HepG2 (cell line): ENCODE data around the gene HAUS7. TPM values are rescaled to one million over a fixed set of nuclear protein-coding genes. Genes with fewer than 3 reads are reported as not detected.

Source experiments
- ATAC-seq: fragments of 200-7000 bp; cut with Tn5 transposase; 3 replicates; pipeline ENCODE4 v1.9.1; 2020; ENCODE audit warnings: mild to moderate bottlenecking, moderate library complexity
- BruUV-seq: library from RNA; stranded (reverse); fragments of 400-500 nt; replicated peaks from 2 replicates; lab custom pipeline; 2021; lab: Mats Ljungman, UMichigan
- CTCF ChIA-PET: fragments of 300-600 bp; formaldehyde crosslinking; extraction: SDS; loops from one replicate; lab custom pipeline; 2021; ENCODE audit warnings: low total read pairs, inconsistent platforms, low intra/inter-chr PET ratio; lab: Yijun Ruan, JAX
- POLR2A ChIA-PET: fragments of 350-600 bp; sonication (Branson Sonifier 250); formaldehyde crosslinking; loops from one replicate; lab custom pipeline; 2020; ENCODE audit warnings: antibody characterized with exemption, inconsistent platforms; lab: Yijun Ruan, JAX
- DNase-seq: peaks from one replicate; pipeline ENCODE4 v3.0.0-alpha.2; 2015; ENCODE audit warnings: low spot score
- FAIRE-seq: peaks from 3 replicates; lab custom pipeline; 2011; peaks lifted over from hg19 to GRCh38; lab: Jason Lieb, UNC
- H2AFZ ChIP-seq: one replicate; pipeline ENCODE4 v1.6.1; 2011; ENCODE audit warnings: low read length, inconsistent platforms
- H3K27ac ChIP-seq: fragments of 300-600 bp; 3 replicates; pipeline ENCODE4 v1.8.0; 2011; ENCODE audit warnings: mixed run types, mild to moderate bottlenecking, mixed read lengths, low read length, inconsistent platforms; ENCODE audit not compliant: insufficient read depth; ENCODE audit errors: extremely low read length
- H3K27me3 ChIP-seq, 2 experiments: fragments of 200-600 bp in 1 of 2; 2 replicates in 1 of 2; 3 replicates in 1 of 2; pipeline versions ENCODE4 v1.6.0 to v1.8.0; 2011; ENCODE audit warnings: low read length in 2 of 2, mild to moderate bottlenecking in 2 of 2, moderate library complexity in 2 of 2, inconsistent platforms in 1 of 2; ENCODE audit not compliant: insufficient read depth in 2 of 2, control insufficient read depth in 1 of 2
- H3K36me3 ChIP-seq, 2 experiments: fragments of 200-600 bp in 1 of 2; replicated peaks in 1 of 2; 2 replicates in 1 of 2; 3 replicates in 1 of 2; pipeline versions ENCODE4 v1.5.1 to v1.8.0; 2011; ENCODE audit warnings: low read length in 2 of 2, inconsistent platforms in 1 of 2; ENCODE audit not compliant: insufficient read depth in 2 of 2, control insufficient read depth in 1 of 2
- H3K4me1 ChIP-seq: 2 replicates; pipeline ENCODE4 v1.5.1; 2012; ENCODE audit warnings: low read length, inconsistent platforms; ENCODE audit not compliant: insufficient read depth
- H3K4me2 ChIP-seq: 2 replicates; pipeline ENCODE4 v1.6.0; 2011; ENCODE audit warnings: low read depth, low read length, inconsistent platforms
- H3K4me3 ChIP-seq, 3 experiments: fragments of 200-600 bp in 1 of 3; sonication (generic), shearing (Covaris generic) in 1 of 3; replicated peaks in 1 of 3; 2 replicates each; pipeline ENCODE4 v1.5.1; 2011 to 2016; ENCODE audit warnings: low read length in 3 of 3, inconsistent platforms in 2 of 3, low read depth in 2 of 3, mild to moderate bottlenecking in 2 of 3, control low read depth in 1 of 3, mixed read lengths in 1 of 3; ENCODE audit not compliant: insufficient read depth in 1 of 3
- H3K79me2 ChIP-seq: one replicate; pipeline ENCODE4 v1.6.1; 2011; ENCODE audit warnings: low read length, inconsistent platforms; ENCODE audit not compliant: insufficient read depth
- H3K9ac ChIP-seq: 2 replicates; pipeline ENCODE4 v1.6.0; 2011; ENCODE audit warnings: mild to moderate bottlenecking, low read depth, low read length, inconsistent platforms; ENCODE audit not compliant: insufficient read depth
- H3K9me3 ChIP-seq: 2 replicates; pipeline ENCODE4 v1.5.1; 2012; ENCODE audit warnings: mild to moderate bottlenecking, low read length
- H4K20me1 ChIP-seq: 2 replicates; pipeline ENCODE4 v1.6.0; 2011; ENCODE audit warnings: inconsistent platforms, mild to moderate bottlenecking, low read length, moderate library complexity; ENCODE audit not compliant: insufficient read depth
- KDM5A ChIP-seq: fragments of 200-600 bp; sonication (generic); IDR thresholded peaks from 2 replicates; pipeline ENCODE4 v1.7.0; 2018; ENCODE audit warnings: antibody characterized with exemption, mild to moderate bottlenecking, low read length, borderline replicate concordance
- SOX5 ChIP-seq: IDR thresholded peaks from 2 replicates; pipeline ENCODE4 v1.6.1; 2016; ENCODE audit warnings: borderline replicate concordance
- STAG1 ChIP-seq: sonication (generic); formaldehyde crosslinking; IDR thresholded peaks from 2 replicates; pipeline ENCODE4 v1.4.0; 2020; ENCODE audit warnings: missing genetic modification reagents
- THAP8 ChIP-seq: sonication (generic); formaldehyde crosslinking; IDR thresholded peaks from 2 replicates; pipeline ENCODE4 v1.5.1; 2020; ENCODE audit warnings: missing genetic modification reagents, mild to moderate bottlenecking, borderline replicate concordance
- ZFP36L1 ChIP-seq: sonication (generic); formaldehyde crosslinking; IDR thresholded peaks from 2 replicates; pipeline ENCODE4 v1.8.0; 2022; ENCODE audit warnings: mild to moderate bottlenecking, missing genetic modification reagents, moderate library complexity
- ZNF10 ChIP-seq: sonication (generic); formaldehyde crosslinking; IDR thresholded peaks from 2 replicates; pipeline ENCODE4 v1.4.0; 2020; ENCODE audit warnings: mild to moderate bottlenecking, low read depth, missing genetic modification reagents, borderline replicate concordance
- ZNF430 ChIP-seq: sonication (generic); formaldehyde crosslinking; IDR thresholded peaks from 2 replicates; pipeline ENCODE4 v1.9.0; 2021; ENCODE audit warnings: mild to moderate bottlenecking, missing genetic modification reagents
- ZNF512 ChIP-seq: sonication (generic); formaldehyde crosslinking; IDR thresholded peaks from 2 replicates; pipeline ENCODE4 v1.4.0; 2020; ENCODE audit warnings: mild to moderate bottlenecking, missing genetic modification reagents
- ZNF782 ChIP-seq: sonication (generic); formaldehyde crosslinking; IDR thresholded peaks from 2 replicates; pipeline ENCODE4 v1.4.0; 2020; ENCODE audit warnings: missing genetic modification reagents, mild to moderate bottlenecking, borderline replicate concordance
- WGBS: methylation state at CpG from one replicate; pipeline ENCODE4 v1.1.6; 2017; ENCODE audit warnings: low lambda C conversion rate; 5-methylcytosine and 5-hydroxymethylcytosine counted together
- in situ Hi-C: cut with HindIII; loops from 2 replicates; pipeline ENCODE4 v1.10.0; 2017; ENCODE audit warnings: low pct_unique_long_range_greater_than_20kb; ENCODE audit not compliant: extremely low pct_ligation_motif_present
- intact Hi-C: fragments of 100-400 bp; cut with micrococcal nuclease; formaldehyde crosslinking; loops from one replicate; pipeline ENCODE4 v1.10.0; 2022; ENCODE audit not compliant: unreplicated experiment
- polyA plus RNA-seq, 8 experiments: library from polyadenylated mRNA; depleted of rRNA in 3 of 8; stranded (reverse) in 7 of 8; unstranded in 1 of 8; fragments of >200 nt; fragmentation: Illumina TruSeq in 4 of 8; extraction: Trizol in 4 of 8; gene quantifications; 2 replicates each; pipeline versions ENCODE4 v1.2.1 to v1.2.3, GENCODE V29; 2011 to 2016; ENCODE audit warnings: low read depth in 4 of 8, missing spikeins in 1 of 8, mixed read lengths in 1 of 8; ENCODE audit not compliant: insufficient read depth in 1 of 8
- total RNA-seq, 5 experiments: library from RNA; depleted of rRNA; stranded (reverse); fragments of >200 nt; fragmentation: Illumina TruSeq; extraction: Trizol; gene quantifications; 2 replicates each; pipeline ENCODE4 v1.2.3, GENCODE V29; 2016; ENCODE audit warnings: low read depth in 1 of 5
- TF ChIP-seq, protein P1 (sequence below): sonication (generic); formaldehyde crosslinking; IDR thresholded peaks from 2 replicates; pipeline ENCODE4 v1.8.0; 2022; ENCODE audit warnings: mild to moderate bottlenecking, missing genetic modification reagents; ENCODE audit not compliant: insufficient replicate concordance
- TF ChIP-seq, protein P2 (sequence below): sonication (generic); formaldehyde crosslinking; IDR thresholded peaks from 2 replicates; pipeline ENCODE4 v1.5.0; 2020; ENCODE audit warnings: mild to moderate bottlenecking, missing genetic modification reagents
- TF ChIP-seq, protein P3 (sequence below): sonication (generic); formaldehyde crosslinking; IDR thresholded peaks from 2 replicates; pipeline ENCODE4 v1.8.1; 2023; ENCODE audit warnings: mild to moderate bottlenecking, missing genetic modification reagents
- TF ChIP-seq, protein P4 (sequence below): sonication (generic); formaldehyde crosslinking; IDR thresholded peaks from 2 replicates; pipeline ENCODE4 v1.5.0; 2020; ENCODE audit warnings: mild to moderate bottlenecking, missing genetic modification reagents, moderate library complexity

Gene HAUS7
- total and polyA plus RNA-seq, 2 of the 13 experiments (the other 11 are each of a cell fraction or from before 2014, with no cell fraction given) = 10.9 to 42.4 TPM

- TF ChIP-seq THAP8 = no peak
- TF ChIP-seq, protein P1, sequence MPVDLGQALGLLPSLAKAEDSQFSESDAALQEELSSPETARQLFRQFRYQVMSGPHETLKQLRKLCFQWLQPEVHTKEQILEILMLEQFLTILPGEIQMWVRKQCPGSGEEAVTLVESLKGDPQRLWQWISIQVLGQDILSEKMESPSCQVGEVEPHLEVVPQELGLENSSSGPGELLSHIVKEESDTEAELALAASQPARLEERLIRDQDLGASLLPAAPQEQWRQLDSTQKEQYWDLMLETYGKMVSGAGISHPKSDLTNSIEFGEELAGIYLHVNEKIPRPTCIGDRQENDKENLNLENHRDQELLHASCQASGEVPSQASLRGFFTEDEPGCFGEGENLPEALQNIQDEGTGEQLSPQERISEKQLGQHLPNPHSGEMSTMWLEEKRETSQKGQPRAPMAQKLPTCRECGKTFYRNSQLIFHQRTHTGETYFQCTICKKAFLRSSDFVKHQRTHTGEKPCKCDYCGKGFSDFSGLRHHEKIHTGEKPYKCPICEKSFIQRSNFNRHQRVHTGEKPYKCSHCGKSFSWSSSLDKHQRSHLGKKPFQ (CRISPR knock-in tag) = no peak
- TF ChIP-seq SOX5 (CRISPR knock-in tag) = no peak
- TF ChIP-seq, protein P2, sequence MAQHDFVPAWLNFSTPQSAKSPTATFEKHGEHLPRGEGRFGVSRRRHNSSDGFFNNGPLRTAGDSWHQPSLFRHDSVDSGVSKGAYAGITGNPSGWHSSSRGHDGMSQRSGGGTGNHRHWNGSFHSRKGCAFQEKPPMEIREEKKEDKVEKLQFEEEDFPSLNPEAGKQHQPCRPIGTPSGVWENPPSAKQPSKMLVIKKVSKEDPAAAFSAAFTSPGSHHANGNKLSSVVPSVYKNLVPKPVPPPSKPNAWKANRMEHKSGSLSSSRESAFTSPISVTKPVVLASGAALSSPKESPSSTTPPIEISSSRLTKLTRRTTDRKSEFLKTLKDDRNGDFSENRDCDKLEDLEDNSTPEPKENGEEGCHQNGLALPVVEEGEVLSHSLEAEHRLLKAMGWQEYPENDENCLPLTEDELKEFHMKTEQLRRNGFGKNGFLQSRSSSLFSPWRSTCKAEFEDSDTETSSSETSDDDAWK (CRISPR knock-in tag) = no peak
- no peak for TF ChIP-seq KDM5A
These were observed 56.6 kb downstream of the HAUS7 start (continued) for GRCh38 chrX:153413731-153414130.

- Histone ChIP-seq H3K9me3 (no peaks in the 10 kb centered on the region), H3K4me1 (peaks cover 42% of the 10 kb centered on the region), H3K4me2 (no peak overlapping the region), H3K9ac (no peak overlapping the region), H4K20me1 (no peaks in the 10 kb centered on the region), H3K4me3 (no peak overlapping the region), H3K79me2 (no peaks in the 10 kb centered on the region), H2AFZ (no peak overlapping the region), H3K36me3 (no peaks in the 10 kb centered on the region), H3K27me3 (peaks cover 2 to 8% of the 10 kb centered on the region in 2 experiments; a peak in 2 of 5 replicates), H3K27ac (no peak overlapping the region)
- ChIA-PET CTCF (no interaction called here), POLR2A (no interaction called here)
- ATAC-seq = no peak
- no peak for TF ChIP-seq ZNF10
- TF ChIP-seq, protein P3, sequence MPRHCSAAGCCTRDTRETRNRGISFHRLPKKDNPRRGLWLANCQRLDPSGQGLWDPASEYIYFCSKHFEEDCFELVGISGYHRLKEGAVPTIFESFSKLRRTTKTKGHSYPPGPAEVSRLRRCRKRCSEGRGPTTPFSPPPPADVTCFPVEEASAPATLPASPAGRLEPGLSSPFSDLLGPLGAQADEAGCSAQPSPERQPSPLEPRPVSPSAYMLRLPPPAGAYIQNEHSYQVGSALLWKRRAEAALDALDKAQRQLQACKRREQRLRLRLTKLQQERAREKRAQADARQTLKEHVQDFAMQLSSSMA (CRISPR knock-in tag) = no peak
- TF ChIP-seq, protein P4, sequence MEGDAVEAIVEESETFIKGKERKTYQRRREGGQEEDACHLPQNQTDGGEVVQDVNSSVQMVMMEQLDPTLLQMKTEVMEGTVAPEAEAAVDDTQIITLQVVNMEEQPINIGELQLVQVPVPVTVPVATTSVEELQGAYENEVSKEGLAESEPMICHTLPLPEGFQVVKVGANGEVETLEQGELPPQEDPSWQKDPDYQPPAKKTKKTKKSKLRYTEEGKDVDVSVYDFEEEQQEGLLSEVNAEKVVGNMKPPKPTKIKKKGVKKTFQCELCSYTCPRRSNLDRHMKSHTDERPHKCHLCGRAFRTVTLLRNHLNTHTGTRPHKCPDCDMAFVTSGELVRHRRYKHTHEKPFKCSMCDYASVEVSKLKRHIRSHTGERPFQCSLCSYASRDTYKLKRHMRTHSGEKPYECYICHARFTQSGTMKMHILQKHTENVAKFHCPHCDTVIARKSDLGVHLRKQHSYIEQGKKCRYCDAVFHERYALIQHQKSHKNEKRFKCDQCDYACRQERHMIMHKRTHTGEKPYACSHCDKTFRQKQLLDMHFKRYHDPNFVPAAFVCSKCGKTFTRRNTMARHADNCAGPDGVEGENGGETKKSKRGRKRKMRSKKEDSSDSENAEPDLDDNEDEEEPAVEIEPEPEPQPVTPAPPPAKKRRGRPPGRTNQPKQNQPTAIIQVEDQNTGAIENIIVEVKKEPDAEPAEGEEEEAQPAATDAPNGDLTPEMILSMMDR (CRISPR knock-in tag) = peak; percentile 38; the same call in 1 of the 2 replicates
- no peak for TF ChIP-seq ZNF782 (CRISPR knock-in tag)
- TF ChIP-seq ZNF512 (CRISPR knock-in tag) = no peak
- TF ChIP-seq ZNF430 (CRISPR knock-in tag) = no peak
- TF ChIP-seq STAG1 (CRISPR knock-in tag) = peak; percentile 46
- TF ChIP-seq ZFP36L1 (CRISPR knock-in tag) = no peak
- intact Hi-C loops = no loop called here
- BruUV-seq = no TSS peak
- DNase-seq = no peak
- in situ Hi-C loops = loop anchor here (10.0 kb wide), 1 partner anchor 378 kb away; no protein-coding TSS in a partner anchor
- 27% methylated on average over 4 of the region's 23 CpGs for WGBS
- FAIRE-seq = no peak
These were observed 57.3 kb downstream of the HAUS7 start for GRCh38 chrX:153412746-153413720.
